SKM-1 (cell line): Measurements from ENCODE around the gene SSTR3.
"Not testable (repeated sequence)": the region's sequence is repeated elsewhere in the genome, so short reads cannot be mapped to it uniquely, and the experiment has no call there.

Experiments
- DNase-seq: peaks from one replicate; lab custom pipeline; 2025; ENCODE audit not compliant: unreplicated experiment; lab: John Stamatoyannopoulos, UW

Gene SSTR3

DNA sequence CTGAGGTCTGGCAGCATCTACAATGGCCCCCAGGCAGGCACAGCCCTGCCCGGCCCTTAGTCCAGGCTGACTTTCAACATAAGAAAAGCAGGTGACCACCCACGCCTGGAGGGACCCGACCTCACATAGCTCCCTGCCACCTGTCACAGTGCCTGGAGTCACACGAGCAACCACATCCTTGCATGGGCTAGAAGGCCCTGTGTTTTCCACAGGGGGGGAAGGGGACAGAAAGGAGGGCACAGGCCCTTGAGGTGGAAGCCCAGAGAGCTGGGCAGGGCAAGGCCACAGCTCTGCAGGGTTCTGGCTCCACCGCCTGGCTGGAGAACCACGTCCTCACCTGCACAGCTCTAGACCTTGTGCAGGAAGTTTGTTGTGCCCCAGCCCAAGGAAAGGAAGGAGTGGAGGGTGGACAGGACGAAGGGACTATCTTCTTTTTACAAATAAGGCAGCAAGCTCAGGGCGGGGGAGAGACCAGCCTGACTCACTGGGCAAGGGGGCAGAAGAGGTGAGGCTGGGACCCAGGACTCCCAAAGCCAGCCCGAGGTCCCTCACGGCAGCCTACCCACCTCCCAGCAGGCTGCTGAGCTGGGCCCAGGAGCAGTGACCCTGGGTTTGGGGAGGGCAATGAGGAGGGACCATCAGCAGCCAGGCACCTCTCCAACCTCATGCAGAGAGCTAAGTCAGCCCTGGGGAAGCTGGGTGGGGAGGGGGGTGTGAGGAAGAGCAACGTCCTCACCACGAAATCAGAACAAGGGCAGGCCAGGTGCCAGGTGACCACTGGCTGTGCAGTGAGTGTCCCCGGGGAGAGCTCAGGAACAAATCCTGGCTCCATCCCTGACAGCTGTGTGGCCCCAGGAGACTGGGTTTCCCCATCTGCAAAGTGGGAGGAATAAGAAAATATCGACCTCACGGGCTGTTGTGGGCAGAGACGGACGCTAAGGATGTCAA, 28.6 kb downstream of the SSTR3 start:
- DNase-seq, result no peak

DNA sequence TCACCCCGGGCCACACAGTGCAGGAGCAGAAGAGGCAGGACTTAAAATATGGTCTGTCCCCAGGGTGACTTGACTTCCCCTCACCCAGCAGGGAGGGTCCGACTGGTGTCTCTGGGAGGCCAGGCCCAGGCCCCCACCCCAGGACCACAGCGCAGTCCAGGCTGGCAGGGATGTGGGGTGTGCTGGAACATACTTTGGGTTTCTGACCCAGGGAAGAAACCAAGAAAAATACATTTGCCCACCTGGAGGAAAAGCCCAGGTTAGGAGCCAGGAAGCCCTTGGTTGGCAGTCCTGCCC, 29.4 kb downstream of the SSTR3 start:
- no peak for DNase-seq

DNA sequence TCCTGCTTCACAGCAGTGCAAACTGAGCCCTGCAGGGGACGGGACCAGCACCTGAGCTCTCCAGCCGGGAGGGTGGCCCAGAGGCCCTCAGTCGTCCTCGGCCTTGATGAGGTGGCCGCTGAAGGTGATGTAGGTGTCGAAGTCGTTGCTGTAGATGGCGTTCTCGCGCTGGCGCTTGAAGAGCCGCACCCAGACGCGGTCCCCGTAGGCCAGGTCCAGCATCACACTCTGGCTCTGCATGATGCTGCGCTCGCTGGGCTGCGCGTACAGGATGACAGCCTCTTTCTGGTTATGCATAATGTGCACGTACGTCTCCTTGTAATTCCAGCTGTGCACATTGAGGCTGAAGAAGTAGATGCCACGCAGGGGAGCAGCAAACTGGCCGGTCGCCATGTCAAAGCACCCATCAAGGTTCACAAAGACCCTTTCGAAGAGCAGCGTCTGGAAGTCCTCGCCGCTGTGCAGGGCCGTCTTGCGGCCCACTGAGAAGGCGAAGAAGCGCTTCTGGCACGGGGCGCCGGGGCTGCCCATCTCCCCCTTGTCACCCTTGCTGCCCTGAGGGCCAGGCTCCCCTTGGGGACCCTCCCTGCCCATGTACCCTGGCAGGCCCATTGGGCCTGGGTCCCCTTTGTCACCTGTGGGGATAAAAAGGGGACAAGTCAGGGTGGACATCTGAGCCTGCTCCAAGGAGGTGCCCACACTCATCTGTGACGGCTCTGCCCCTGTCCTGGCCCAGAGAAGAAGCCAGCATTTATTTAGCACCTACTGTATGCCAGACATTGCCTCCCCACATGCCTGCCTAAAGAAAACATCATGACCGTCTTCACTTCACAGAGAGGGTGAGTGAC, 30.0 kb downstream of the SSTR3 start:
- DNase-seq, result no peak

DNA sequence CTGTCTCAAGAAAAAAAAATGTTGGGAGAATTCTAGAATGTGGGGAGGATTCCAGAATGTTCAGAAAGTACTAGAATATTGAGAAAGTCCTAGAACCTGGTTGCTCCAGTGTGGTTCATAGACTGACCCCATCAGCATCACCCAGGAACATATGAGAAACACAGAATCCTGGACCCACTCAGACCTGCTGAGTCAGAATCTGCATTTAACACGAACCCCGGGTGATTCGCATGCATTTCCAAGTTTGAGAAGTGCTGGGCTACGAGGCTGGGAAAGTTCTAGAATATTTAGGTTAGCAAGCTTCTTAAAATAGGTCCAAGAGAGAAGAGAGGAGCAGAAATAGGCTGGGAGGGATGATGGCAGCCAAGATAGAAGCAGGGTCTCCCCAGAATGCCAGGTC, 30.6 kb downstream of the SSTR3 start:
- DNase-seq, result no peak

GRCh38 chr22:37180531-37181231, 31.6 kb downstream of the SSTR3 start:
- no peak for DNase-seq

GRCh38 chr22:37179622-37180420, 32.5 kb downstream of the SSTR3 start:
- DNase-seq, result no peak

DNA sequence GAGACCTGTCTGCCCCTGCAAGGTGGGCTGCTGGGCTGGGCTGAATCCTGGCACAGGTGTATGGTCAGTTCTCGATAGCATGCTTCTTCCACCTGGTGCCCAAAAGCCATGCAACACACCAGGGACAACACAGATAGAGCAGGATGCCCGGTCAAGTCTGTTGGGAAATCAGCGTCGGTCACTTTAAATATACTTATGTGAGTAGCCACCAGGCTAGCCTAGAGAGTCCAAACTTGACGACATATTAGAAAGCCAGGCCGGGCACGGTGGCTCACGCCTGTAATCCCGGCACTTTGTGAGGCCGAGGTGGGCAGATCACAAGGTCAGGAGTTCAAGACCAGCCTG, 33.2 kb downstream of the SSTR3 start:
- DNase-seq, result no peak

DNA sequence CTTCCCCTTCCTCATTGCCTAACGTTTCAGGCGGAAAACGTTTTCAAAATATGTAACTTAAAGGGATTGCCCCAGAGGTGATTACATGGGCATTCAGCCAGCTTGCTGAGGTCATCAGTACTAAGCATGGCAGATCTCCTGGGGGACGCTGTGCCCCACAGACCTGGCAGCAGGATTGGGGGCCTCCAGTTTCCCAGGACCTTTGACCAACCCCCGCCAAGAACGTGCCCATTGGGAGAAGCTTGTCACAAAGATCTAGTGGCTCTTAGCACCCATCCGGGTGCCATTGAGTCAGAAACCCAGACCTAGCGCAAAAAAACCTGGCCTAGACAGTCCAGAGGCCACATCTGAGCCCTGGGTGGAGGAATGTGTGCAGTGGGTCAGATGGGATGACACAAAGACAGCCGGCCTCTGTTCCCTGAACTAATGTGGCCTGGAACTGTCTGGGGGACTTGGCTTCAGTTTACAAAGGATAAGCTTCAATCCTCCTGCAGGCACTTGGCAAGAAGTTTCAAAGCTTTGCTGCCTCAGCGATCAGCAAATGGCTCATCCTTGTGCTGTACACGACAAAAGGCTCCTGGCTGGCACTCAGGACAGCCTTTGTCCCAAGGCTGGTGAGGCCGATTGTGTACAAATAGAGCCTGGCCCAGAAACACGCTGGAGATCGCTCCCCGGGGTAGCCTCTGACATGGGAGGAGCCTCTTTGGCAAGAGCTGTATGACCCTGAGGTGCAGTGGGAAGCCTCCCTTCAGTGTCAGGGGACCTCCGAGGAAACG, 33.7 kb downstream of the SSTR3 start:
- DNase-seq, result peak; percentile 62

GRCh38 chr22:37177755-37178154, 34.5 kb downstream of the SSTR3 start:
- no peak for DNase-seq

DNA sequence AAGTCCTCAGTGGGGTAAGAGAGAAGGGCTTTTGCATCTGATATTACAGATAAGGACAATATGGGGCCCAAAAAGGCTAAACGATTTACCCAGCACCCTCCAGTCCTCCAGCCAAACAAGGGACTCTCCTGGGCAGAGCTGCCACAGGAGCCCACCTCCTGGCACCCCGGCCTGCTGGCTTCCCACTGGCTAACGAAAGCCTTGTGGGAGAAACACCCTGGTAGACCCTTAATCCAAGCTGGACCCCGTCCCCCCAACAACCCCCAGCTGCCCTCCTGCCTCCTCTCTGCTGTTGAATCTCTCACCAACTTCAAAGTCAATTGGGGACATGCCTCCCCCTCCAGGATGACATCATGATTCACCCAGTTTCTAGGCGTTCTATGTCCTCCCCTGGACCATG, 35.1 kb downstream of the SSTR3 start:
- no peak for DNase-seq

GRCh38 chr22:37176464-37177061, 35.7 kb downstream of the SSTR3 start:
- DNase-seq, result peak; percentile 63

GRCh38 chr22:37175414-37176281, 36.6 kb downstream of the SSTR3 start:
- DNase-seq, result no peak

- DNase-seq, result no peak
These were observed 37.3 kb downstream of the SSTR3 start for GRCh38 chr22:37174964-37175363.

GRCh38 chr22:37173709-37174108, 38.6 kb downstream of the SSTR3 start:
- no peak for DNase-seq

DNA sequence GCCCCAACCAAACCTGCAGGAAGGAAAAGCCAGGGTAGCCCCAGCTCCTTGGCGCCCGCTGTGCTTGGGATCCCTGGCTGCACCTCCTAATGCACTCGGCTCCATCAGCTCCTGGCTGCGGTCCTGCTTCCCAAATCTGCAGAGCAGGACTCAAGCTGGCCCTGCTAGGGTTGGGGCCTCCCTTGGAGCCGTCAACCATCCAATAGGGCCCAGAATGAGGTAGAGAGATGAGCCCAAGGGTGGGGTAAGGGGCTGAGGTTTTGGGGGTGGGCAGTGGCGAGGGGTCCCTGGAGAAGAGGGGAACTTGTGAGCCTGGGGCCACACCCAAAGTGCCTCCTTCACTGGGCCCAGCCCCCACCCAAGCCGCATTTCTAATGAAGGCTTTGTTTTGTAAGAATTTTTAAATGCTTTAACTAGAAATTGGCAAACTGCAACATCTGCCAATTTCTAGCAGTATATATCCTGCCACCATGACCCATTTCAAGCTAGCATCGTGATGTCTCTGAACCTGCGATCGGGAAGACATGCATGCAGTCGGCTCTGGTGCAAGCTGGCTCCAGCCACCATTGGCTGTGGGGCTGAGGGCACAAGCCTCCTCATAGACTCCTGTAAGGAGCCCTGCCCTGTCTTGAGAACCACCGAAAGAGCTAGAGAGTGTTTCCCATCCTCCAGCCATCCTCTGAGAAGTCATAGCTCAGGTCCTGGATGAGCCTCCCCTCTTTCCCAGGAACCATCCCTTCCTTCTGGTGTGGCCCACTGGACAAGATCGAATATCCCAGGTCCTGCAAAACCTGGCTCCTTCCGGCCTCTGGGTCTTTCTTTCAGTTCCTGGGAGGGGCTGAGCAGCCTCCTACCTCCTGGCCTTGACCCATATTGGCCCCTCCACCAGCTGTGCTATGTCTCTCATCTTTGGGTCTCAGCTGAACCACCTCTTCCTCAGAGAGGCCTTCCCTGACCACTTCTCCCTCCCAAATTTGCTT, 39.7 kb downstream of the SSTR3 start:
- DNase-seq, result no peak

DNA sequence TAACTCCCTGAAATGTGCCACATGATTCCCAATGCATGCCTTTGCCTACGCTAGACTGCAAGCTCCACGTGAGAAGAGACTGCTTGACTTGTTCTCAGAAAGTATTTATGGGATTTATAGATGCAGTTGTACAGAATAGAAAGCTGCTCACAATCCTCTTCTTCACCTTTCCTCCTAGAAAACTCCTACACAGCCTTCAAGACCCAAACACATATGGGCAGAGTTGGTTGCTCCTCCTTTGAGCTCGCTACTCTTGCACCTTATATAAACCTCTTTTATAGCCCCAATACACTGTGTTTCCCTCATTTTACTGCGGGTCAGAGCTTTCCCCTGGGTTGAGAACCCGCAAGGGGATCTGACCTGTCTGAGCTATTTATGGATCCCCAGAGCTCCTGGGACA, 40.6 kb downstream of the SSTR3 start:
- DNase-seq, result no peak

GRCh38 chr22:37170689-37171405, 41.4 kb downstream of the SSTR3 start:
- not testable (repeated sequence) for DNase-seq
